ENCODE data around the gene SSTR5. TPM values are rescaled to one million over a fixed set of nuclear protein-coding genes. Genes with fewer than 3 reads are reported as not detected.

SSTR5 gene
- total RNA-seq, 1 experiment from 2014 or later = not detected

DNA sequence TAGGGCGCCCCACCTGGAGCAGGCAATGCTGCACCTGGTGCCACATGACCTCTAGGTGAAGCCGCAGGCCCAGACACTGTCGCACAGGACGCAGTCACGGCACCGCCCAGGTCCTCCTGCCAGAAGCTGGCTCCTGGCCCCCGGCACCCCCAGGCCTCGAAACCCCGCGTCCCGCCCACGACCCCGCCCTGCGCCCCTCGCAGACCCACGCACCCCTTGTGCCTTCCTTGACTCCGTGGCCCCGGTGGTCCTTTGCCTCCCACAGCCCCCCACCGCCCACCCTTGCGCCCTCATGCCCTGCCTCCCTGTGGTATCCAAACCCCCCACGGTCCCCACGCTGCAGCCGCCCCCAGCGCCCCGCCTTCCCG lies 29.8 kb downstream of the SSTR5 start:
- ChIA-PET POLR2A (ENCODE audit: unreplicated experiment) (no interaction called here), CTCF (interaction anchor here (0.6 kb wide), 1 partner anchor 1005 kb away, joined by 5 read pairs; no protein-coding TSS in a partner anchor)
- no peak for DNase-seq
- Histone ChIP-seq H3K4me3 (no peak overlapping the region), H3K27me3 (ENCODE audit: insufficient read depth, low read depth) (peaks cover 52% of the 10 kb centered on the region), H3K9me2 (ENCODE audit: insufficient read depth) (no peaks in the 10 kb centered on the region), H3K9me3 (ENCODE audit: insufficient read depth, low read depth) (no peaks in the 10 kb centered on the region), H3F3A (ENCODE audit: insufficient read depth, low read depth) (no peaks in the 10 kb centered on the region), H3K4me2 (no peak overlapping the region), H3K79me2 (ENCODE audit: low read depth) (no peaks in the 10 kb centered on the region), H4K20me1 (ENCODE audit: insufficient read depth) (no peaks in the 10 kb centered on the region), H3K4me1 (replicated peaks; ENCODE audit: insufficient read depth) (no peaks in the 10 kb centered on the region), H2AFZ (no peak overlapping the region), H3K36me3 (ENCODE audit: low read depth) (no peaks in the 10 kb centered on the region), H3K27ac (no peak overlapping the region)
- intact Hi-C loops (cut with micrococcal nuclease; ENCODE audit: unreplicated experiment) = loop anchor here (2.0 kb wide), 3 partner anchors 46 to 390 kb away; no protein-coding TSS in a partner anchor
- TF ChIP-seq CTCF (conservative IDR thresholded peaks at IDR 0.05) (no peak), EZH2 (IDR thresholded peaks at IDR 0.05; ENCODE audit: low read depth) (no peak)
- BruUV-seq (replicated peaks) = no TSS peak

DNA sequence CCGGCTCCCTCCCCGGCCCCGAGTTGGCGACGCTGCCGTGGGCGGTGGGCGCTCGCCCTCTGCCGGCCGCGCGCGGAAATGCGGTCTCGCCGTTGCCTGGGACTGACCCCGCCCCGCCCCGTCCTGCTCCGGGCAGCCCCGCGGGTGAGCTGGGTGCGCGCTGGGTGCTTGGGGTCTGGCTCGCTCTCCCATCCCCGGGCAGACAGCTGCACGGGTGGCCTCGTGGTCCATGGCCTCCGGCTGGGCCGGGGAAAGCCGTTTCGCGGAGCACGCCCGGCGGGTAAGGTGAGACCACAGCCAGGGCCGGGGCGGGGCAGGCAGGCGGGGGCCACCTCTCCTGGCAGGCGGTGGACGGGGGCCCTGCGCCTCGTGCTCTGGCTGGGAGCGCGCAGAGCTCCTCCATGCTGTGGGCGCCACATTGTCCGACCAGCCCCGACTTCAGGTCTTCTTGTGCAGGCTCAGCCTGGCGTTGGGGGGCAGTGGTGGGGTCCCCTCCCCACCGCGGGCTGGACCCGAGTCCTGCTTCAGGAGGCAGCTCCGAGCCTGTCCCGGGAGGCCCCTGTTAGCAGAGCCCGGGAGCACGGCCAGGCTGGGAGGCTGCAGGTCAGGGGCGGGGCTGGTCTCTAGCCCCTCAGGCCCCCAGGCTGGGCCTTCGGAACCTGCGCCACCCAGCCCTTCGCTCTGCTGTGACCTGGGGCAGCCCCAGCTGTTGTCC lies 30.5 kb downstream of the SSTR5 start:
- no peak for TF ChIP-seq EZH2 (IDR thresholded peaks at IDR 0.05; ENCODE audit: low read depth)
- TF ChIP-seq CTCF (conservative IDR thresholded peaks at IDR 0.05) = peak; percentile 67
- Histone ChIP-seq H3K4me3 (no peak overlapping the region), H3K27ac (no peak overlapping the region)

DNA sequence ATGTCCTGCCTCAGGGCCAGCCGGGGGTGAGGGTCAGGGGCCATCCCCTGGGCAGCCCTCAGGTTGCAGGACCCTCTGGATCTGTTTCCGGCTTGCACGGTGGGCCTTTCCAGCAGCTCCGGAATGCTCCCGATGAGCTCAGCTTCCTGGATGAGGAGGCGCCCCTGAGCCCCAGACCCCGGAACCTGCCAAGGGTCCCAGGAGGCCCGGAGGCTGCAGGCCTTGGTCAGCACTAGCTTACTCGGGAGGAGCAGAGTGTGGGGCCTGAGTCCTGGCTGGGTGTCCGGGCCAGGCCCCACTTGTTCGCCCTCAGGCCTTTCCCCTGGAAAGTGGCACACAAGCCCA lies 31.1 kb downstream of the SSTR5 start:
- Histone ChIP-seq H2AFZ (no peak overlapping the region), H3K4me3 (no peak overlapping the region), H3K36me3 (ENCODE audit: low read depth) (no peaks in the 10 kb centered on the region), H3K9me2 (ENCODE audit: insufficient read depth) (no peaks in the 10 kb centered on the region), H3K27me3 (ENCODE audit: insufficient read depth, low read depth) (peaks cover 49% of the 10 kb centered on the region), H3K4me1 (replicated peaks; ENCODE audit: insufficient read depth) (no peaks in the 10 kb centered on the region), H3K79me2 (ENCODE audit: low read depth) (no peaks in the 10 kb centered on the region), H3K9me3 (ENCODE audit: insufficient read depth, low read depth) (no peaks in the 10 kb centered on the region), H3K27ac (no peak overlapping the region), H4K20me1 (ENCODE audit: insufficient read depth) (no peaks in the 10 kb centered on the region), H3K4me2 (no peak overlapping the region), H3F3A (ENCODE audit: insufficient read depth, low read depth) (no peaks in the 10 kb centered on the region)
- TF ChIP-seq CTCF (conservative IDR thresholded peaks at IDR 0.05) (no peak), EZH2 (IDR thresholded peaks at IDR 0.05; ENCODE audit: low read depth) (no peak)
- no peak for DNase-seq
- CTCF ChIA-PET = interaction anchor here (0.6 kb wide), 2 partner anchors 18 to 293 kb away, joined by 3 to 10 read pairs; no protein-coding TSS in a partner anchor
- POLR2A ChIA-PET (ENCODE audit: unreplicated experiment) = no interaction called here
- intact Hi-C loops (cut with micrococcal nuclease; ENCODE audit: unreplicated experiment) = loop anchor here (2.0 kb wide), 3 partner anchors 47 to 391 kb away; no protein-coding TSS in a partner anchor
- no TSS peak for BruUV-seq (replicated peaks)

More for the DNA sequence above, 30.5 kb downstream of the SSTR5 start:
- Histone ChIP-seq H3K36me3 (ENCODE audit: low read depth) (no peaks in the 10 kb centered on the region), H2AFZ (no peak overlapping the region), H3K79me2 (ENCODE audit: low read depth) (no peaks in the 10 kb centered on the region), H3K4me2 (peak overlapping the region; percentile 51; the same call in 1 of the 2 replicates), H3F3A (ENCODE audit: insufficient read depth, low read depth) (no peaks in the 10 kb centered on the region), H3K9me3 (ENCODE audit: insufficient read depth, low read depth) (no peaks in the 10 kb centered on the region), H3K9me2 (ENCODE audit: insufficient read depth) (no peaks in the 10 kb centered on the region), H4K20me1 (ENCODE audit: insufficient read depth) (no peaks in the 10 kb centered on the region), H3K27me3 (ENCODE audit: insufficient read depth, low read depth) (peaks cover 49% of the 10 kb centered on the region), H3K4me1 (replicated peaks; ENCODE audit: insufficient read depth) (no peaks in the 10 kb centered on the region)
- ChIA-PET CTCF (interaction anchor here (0.6 to 0.7 kb wide), 7 partner anchors 18 to 1006 kb away, joined by 3 to 10 read pairs (median 3); no protein-coding TSS in a partner anchor), POLR2A (ENCODE audit: unreplicated experiment) (no interaction called here)
- intact Hi-C loops (cut with micrococcal nuclease; ENCODE audit: unreplicated experiment) = loop anchor here (2.0 kb wide), 3 partner anchors 46 to 390 kb away; no protein-coding TSS in a partner anchor
- peak in 1 of 2 experiments; percentile 79 for DNase-seq
- no TSS peak for BruUV-seq (replicated peaks)
